Liver (tissue), 9 donors: ENCODE data around the gene NEUROD1. TPM values are rescaled to one million over a fixed set of nuclear protein-coding genes. Genes with fewer than 3 reads are reported as not detected.

Experiments used
- DNase-seq: peaks from one replicate; pipeline ENCODE4 v3.0.0-alpha.2; 2017; ENCODE audit warnings: low spot score
- H3K27ac ChIP-seq, 2 donors: one replicate each; pipeline ENCODE4 v1.7.0; 2013; ENCODE audit warnings: inconsistent platforms in 2 of 2, low read length in 2 of 2, control low read depth in 1 of 2, low read depth in 1 of 2, mild to moderate bottlenecking in 1 of 2
- H3K27me3 ChIP-seq, 4 donors: one replicate each; pipeline versions ENCODE4 v1.6.1 to v1.7.0; 2013; ENCODE audit warnings: low read length in 3 of 4, inconsistent platforms in 1 of 4, mild to moderate bottlenecking in 1 of 4, moderate library complexity in 1 of 4; ENCODE audit not compliant: control insufficient read depth in 4 of 4, insufficient read depth in 4 of 4
- H3K36me3 ChIP-seq, 4 donors: one replicate each; pipeline versions ENCODE4 v1.6.1 to v1.7.0; 2013; ENCODE audit warnings: low read length in 3 of 4, mild to moderate bottlenecking in 3 of 4, low read depth in 1 of 4, moderate library complexity in 1 of 4; ENCODE audit not compliant: control insufficient read depth in 4 of 4, insufficient read depth in 3 of 4
- H3K4me1 ChIP-seq, 4 donors: one replicate each; pipeline versions ENCODE4 v1.6.1 to v1.7.0; 2013; ENCODE audit warnings: low read length in 3 of 4, mild to moderate bottlenecking in 3 of 4, moderate library complexity in 1 of 4; ENCODE audit not compliant: control insufficient read depth in 4 of 4, insufficient read depth in 4 of 4
- H3K4me3 ChIP-seq, 3 donors: one replicate each; pipeline versions ENCODE4 v1.6.1 to v1.7.0; 2013; ENCODE audit warnings: low read length in 3 of 3, control low read depth in 1 of 3, low read depth in 1 of 3, mild to moderate bottlenecking in 1 of 3
- H3K9ac ChIP-seq, 2 donors: one replicate each; pipeline ENCODE4 v1.7.0; 2013; ENCODE audit warnings: low read length in 2 of 2, mild to moderate bottlenecking in 2 of 2, moderate library complexity in 2 of 2, control low read depth in 1 of 2, low read depth in 1 of 2
- H3K9me3 ChIP-seq, 4 donors: one replicate each; pipeline versions ENCODE4 v1.6.1 to v1.7.0; 2013; ENCODE audit warnings: low read length in 3 of 4; ENCODE audit not compliant: control insufficient read depth in 4 of 4
- EGR1 ChIP-seq, 2 donors: IDR thresholded peaks; 2 replicates each; pipeline ENCODE4 v1.6.1; 2016 to 2018; ENCODE audit warnings: antibody characterized with exemption in 2 of 2, low read depth in 2 of 2
- FOXA1 ChIP-seq: IDR thresholded peaks from 2 replicates; pipeline ENCODE4 v1.6.1; 2016; ENCODE audit warnings: antibody characterized with exemption
- FOXA2 ChIP-seq: IDR thresholded peaks from 2 replicates; pipeline ENCODE4 v1.6.1; 2016; ENCODE audit warnings: antibody characterized with exemption
- GABPA ChIP-seq, 2 donors: IDR thresholded peaks in 1 of 2; conservative IDR thresholded peaks in 1 of 2; 2 replicates each; pipeline ENCODE4 v1.6.1; 2016; ENCODE audit warnings: antibody characterized with exemption in 2 of 2, mild to moderate bottlenecking in 1 of 2, moderate library complexity in 1 of 2
- HNF4A ChIP-seq, 2 donors: conservative IDR thresholded peaks; 2 replicates each; pipeline ENCODE4 v1.6.1; 2016; ENCODE audit warnings: antibody characterized with exemption in 2 of 2, mild to moderate bottlenecking in 2 of 2
- HNF4G ChIP-seq: IDR thresholded peaks from 2 replicates; pipeline ENCODE4 v1.6.1; 2016; ENCODE audit warnings: antibody characterized with exemption
- JUND ChIP-seq, 2 donors: IDR thresholded peaks; 2 replicates each; pipeline ENCODE4 v1.6.1; 2016; ENCODE audit warnings: antibody characterized with exemption in 2 of 2
- NR2F2 ChIP-seq: IDR thresholded peaks from 2 replicates; pipeline ENCODE4 v1.6.1; 2016; ENCODE audit warnings: antibody characterized with exemption
- RAD21 ChIP-seq, 2 donors: IDR thresholded peaks; 2 replicates each; pipeline ENCODE4 v1.6.1; 2016; ENCODE audit warnings: antibody characterized with exemption in 2 of 2, mild to moderate bottlenecking in 2 of 2
- RXRA ChIP-seq, 2 donors: IDR thresholded peaks; 2 replicates each; pipeline ENCODE4 v1.6.1; 2017 to 2018; ENCODE audit warnings: antibody characterized with exemption in 2 of 2, mild to moderate bottlenecking in 1 of 2
- SP1 ChIP-seq: IDR thresholded peaks from 2 replicates; pipeline ENCODE4 v1.6.1; 2018; ENCODE audit warnings: antibody characterized with exemption, mild to moderate bottlenecking
- TAF1 ChIP-seq: conservative IDR thresholded peaks from 2 replicates; pipeline ENCODE4 v1.6.1; 2016; ENCODE audit warnings: antibody characterized with exemption, mild to moderate bottlenecking
- YY1 ChIP-seq: IDR thresholded peaks from 2 replicates; pipeline ENCODE4 v1.6.1; 2016; ENCODE audit warnings: antibody characterized with exemption, mild to moderate bottlenecking
- WGBS: extraction: QIAGEN DNeasy Blood & Tissue Kit; methylation state at CpG from one replicate; pipeline ENCODE4 v1.1.7; 2013; 5-methylcytosine and 5-hydroxymethylcytosine counted together
- polyA plus RNA-seq, 2 donors: library from polyadenylated mRNA; stranded (reverse) in 1 of 2; unstranded in 1 of 2; fragments of 200-250 nt in 1 of 2; fragments of >200 nt in 1 of 2; fragmentation: Nextera tagmentation in 1 of 2; extraction: Ambion mirVana in 1 of 2; gene quantifications; one replicate each; pipeline versions ENCODE4 v1.2.1 to v1.2.3, GENCODE V29; 2013 to 2015
- total RNA-seq, 2 donors: library from RNA; depleted of rRNA; stranded (reverse); fragments of >200 nt; gene quantifications; one replicate each; pipeline ENCODE4 v1.2.3, GENCODE V29; 2014
- TF ChIP-seq, protein P1 (sequence below): IDR thresholded peaks from 2 replicates; pipeline ENCODE4 v1.6.1; 2016; ENCODE audit warnings: antibody characterized with exemption, mild to moderate bottlenecking
- TF ChIP-seq, protein P2 (sequence below): fragments of 150-350 bp; IDR thresholded peaks from 2 replicates; pipeline ENCODE4 v1.5.1; 2017; ENCODE audit warnings: improper control_type of control experiment, low read depth, low read length; ENCODE audit not compliant: missing input control
- TF ChIP-seq, protein P3 (sequence below): IDR thresholded peaks from 2 replicates; pipeline ENCODE4 v1.6.1; 2016; ENCODE audit warnings: antibody characterized with exemption
- TF ChIP-seq, protein P4 (sequence below): IDR thresholded peaks from 2 replicates; pipeline ENCODE4 v1.6.1; 2016; ENCODE audit warnings: antibody characterized with exemption
- TF ChIP-seq, protein P5 (sequence below): IDR thresholded peaks from 2 replicates; pipeline ENCODE4 v1.6.1; 2016; ENCODE audit warnings: antibody characterized with exemption
- donor health status: healthy.
- donor health status: healthy.
- donor health status: healthy.
- donor health status: healthy.
- donor health status: healthy.

Gene NEUROD1
- total and polyA plus RNA-seq, 4 donors, result not detected

DNA sequence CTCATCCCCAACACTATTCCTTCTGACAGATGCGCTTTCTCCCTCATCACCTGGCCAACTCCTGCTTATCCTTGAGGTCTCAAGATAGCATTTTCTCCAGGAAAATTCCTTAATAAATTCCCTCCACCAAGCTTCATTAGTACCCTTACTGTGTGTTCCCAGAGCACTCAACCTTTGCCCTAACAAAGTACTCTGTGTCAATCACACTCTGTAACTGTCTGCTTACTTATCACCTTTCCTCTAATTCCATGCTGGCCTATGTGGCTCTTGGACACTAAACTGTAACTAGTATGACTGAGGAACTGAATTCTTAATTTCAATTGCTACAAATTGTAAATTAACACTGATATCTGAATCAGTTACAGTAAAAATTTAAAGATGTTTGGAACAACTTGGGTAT is 17.9 kb upstream of the NEUROD1 start:
- WGBS, result 97% methylated on average over 1 of the region's 1 CpG
- no peaks in the 10 kb centered on the region for H3K36me3 ChIP-seq
- TF ChIP-seq FOXA2 (no peak), RXRA (IDR thresholded peaks at IDR 0.05) (peak in 1 of 2 donors; percentile 29), EGR1 (IDR thresholded peaks at IDR 0.05; ENCODE audit: low read depth in 2 of 2) (no peak), HNF4A (conservative IDR thresholded peaks at IDR 0.05) (peak in 1 of 2 donors; percentile 15), HNF4G (no peak), NR2F2 (no peak), FOXA1 (no peak)
- H3K4me1 ChIP-seq, result no peaks in the 10 kb centered on the region
- H3K27me3 ChIP-seq, result no peaks in the 10 kb centered on the region
- no peak for DNase-seq
- H3K9ac ChIP-seq, result no peak overlapping the region
- H3K9me3 ChIP-seq, result no peaks in the 10 kb centered on the region
- H3K4me3 ChIP-seq, result no peak overlapping the region
- H3K27ac ChIP-seq, result no peak overlapping the region

DNA sequence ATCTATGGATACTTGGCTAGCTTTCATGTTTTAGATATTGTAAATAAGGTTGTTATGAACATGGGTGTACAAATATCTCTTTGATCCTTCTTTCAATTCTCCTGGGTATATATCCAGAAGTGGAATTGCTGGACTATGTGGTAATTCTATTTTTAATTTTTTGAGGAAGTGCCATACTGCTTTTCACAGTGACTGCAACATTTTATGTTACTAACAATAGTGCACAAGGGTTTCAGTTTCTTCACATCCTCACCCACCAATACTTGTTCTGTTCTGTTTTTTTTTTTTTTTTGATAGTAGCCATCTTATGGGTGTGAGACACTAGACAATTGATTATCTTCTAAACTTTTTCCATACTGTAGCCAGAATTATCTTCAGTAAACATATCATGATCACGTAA is 17.3 kb upstream of the NEUROD1 start:
- Histone ChIP-seq H3K4me1 (no peaks in the 10 kb centered on the region), H3K27me3 (no peaks in the 10 kb centered on the region), H3K9me3 (no peaks in the 10 kb centered on the region), H3K27ac (no peak overlapping the region), H3K4me3 (no peak overlapping the region), H3K36me3 (no peaks in the 10 kb centered on the region), H3K9ac (no peak overlapping the region)
- TF ChIP-seq GABPA (IDR thresholded peaks at IDR 0.05 in 1 of 2, conservative IDR thresholded peaks at IDR 0.05 in 1 of 2), result no peak
- no peak for TF ChIP-seq FOXA2
- no peak for TF ChIP-seq TAF1
- no peak for TF ChIP-seq RAD21 (IDR thresholded peaks at IDR 0.05)
- TF ChIP-seq HNF4G, result no peak
- no peak for TF ChIP-seq RXRA (IDR thresholded peaks at IDR 0.05)
- TF ChIP-seq YY1, result no peak
- TF ChIP-seq EGR1 (IDR thresholded peaks at IDR 0.05; ENCODE audit: low read depth in 2 of 2), result no peak
- no peak for TF ChIP-seq HNF4A (conservative IDR thresholded peaks at IDR 0.05)
- TF ChIP-seq, protein P1, sequence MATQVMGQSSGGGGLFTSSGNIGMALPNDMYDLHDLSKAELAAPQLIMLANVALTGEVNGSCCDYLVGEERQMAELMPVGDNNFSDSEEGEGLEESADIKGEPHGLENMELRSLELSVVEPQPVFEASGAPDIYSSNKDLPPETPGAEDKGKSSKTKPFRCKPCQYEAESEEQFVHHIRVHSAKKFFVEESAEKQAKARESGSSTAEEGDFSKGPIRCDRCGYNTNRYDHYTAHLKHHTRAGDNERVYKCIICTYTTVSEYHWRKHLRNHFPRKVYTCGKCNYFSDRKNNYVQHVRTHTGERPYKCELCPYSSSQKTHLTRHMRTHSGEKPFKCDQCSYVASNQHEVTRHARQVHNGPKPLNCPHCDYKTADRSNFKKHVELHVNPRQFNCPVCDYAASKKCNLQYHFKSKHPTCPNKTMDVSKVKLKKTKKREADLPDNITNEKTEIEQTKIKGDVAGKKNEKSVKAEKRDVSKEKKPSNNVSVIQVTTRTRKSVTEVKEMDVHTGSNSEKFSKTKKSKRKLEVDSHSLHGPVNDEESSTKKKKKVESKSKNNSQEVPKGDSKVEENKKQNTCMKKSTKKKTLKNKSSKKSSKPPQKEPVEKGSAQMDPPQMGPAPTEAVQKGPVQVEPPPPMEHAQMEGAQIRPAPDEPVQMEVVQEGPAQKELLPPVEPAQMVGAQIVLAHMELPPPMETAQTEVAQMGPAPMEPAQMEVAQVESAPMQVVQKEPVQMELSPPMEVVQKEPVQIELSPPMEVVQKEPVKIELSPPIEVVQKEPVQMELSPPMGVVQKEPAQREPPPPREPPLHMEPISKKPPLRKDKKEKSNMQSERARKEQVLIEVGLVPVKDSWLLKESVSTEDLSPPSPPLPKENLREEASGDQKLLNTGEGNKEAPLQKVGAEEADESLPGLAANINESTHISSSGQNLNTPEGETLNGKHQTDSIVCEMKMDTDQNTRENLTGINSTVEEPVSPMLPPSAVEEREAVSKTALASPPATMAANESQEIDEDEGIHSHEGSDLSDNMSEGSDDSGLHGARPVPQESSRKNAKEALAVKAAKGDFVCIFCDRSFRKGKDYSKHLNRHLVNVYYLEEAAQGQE, result no peak
- TF ChIP-seq, protein P2, sequence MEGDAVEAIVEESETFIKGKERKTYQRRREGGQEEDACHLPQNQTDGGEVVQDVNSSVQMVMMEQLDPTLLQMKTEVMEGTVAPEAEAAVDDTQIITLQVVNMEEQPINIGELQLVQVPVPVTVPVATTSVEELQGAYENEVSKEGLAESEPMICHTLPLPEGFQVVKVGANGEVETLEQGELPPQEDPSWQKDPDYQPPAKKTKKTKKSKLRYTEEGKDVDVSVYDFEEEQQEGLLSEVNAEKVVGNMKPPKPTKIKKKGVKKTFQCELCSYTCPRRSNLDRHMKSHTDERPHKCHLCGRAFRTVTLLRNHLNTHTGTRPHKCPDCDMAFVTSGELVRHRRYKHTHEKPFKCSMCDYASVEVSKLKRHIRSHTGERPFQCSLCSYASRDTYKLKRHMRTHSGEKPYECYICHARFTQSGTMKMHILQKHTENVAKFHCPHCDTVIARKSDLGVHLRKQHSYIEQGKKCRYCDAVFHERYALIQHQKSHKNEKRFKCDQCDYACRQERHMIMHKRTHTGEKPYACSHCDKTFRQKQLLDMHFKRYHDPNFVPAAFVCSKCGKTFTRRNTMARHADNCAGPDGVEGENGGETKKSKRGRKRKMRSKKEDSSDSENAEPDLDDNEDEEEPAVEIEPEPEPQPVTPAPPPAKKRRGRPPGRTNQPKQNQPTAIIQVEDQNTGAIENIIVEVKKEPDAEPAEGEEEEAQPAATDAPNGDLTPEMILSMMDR, result no peak
- TF ChIP-seq FOXA1, result no peak
- TF ChIP-seq, protein P3, sequence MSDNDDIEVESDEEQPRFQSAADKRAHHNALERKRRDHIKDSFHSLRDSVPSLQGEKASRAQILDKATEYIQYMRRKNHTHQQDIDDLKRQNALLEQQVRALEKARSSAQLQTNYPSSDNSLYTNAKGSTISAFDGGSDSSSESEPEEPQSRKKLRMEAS, result no peak
- no peak for TF ChIP-seq SP1
- TF ChIP-seq, protein P4, sequence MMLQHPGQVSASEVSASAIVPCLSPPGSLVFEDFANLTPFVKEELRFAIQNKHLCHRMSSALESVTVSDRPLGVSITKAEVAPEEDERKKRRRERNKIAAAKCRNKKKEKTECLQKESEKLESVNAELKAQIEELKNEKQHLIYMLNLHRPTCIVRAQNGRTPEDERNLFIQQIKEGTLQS, result no peak
- no peak for TF ChIP-seq JUND (IDR thresholded peaks at IDR 0.05)
- TF ChIP-seq NR2F2, result no peak
- TF ChIP-seq, protein P5, sequence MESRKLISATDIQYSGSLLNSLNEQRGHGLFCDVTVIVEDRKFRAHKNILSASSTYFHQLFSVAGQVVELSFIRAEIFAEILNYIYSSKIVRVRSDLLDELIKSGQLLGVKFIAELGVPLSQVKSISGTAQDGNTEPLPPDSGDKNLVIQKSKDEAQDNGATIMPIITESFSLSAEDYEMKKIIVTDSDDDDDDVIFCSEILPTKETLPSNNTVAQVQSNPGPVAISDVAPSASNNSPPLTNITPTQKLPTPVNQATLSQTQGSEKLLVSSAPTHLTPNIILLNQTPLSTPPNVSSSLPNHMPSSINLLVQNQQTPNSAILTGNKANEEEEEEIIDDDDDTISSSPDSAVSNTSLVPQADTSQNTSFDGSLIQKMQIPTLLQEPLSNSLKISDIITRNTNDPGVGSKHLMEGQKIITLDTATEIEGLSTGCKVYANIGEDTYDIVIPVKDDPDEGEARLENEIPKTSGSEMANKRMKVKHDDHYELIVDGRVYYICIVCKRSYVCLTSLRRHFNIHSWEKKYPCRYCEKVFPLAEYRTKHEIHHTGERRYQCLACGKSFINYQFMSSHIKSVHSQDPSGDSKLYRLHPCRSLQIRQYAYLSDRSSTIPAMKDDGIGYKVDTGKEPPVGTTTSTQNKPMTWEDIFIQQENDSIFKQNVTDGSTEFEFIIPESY, result no peak
- WGBS, result 85% methylated on average over 1 of the region's 1 CpG
- no peak for DNase-seq
